Kidney capillary endothelial cell (primary cell): Measurements from ENCODE around the gene LRRIQ4.

ENCODE experiments used
- DNase-seq: peaks from one replicate; pipeline ENCODE4 v3.0.0-alpha.2; 2018; ENCODE audit warnings: low spot score

LRRIQ4 gene

GRCh38 chr3:169857811-169858210, 45.1 kb downstream of the LRRIQ4 start:
- no peak for DNase-seq

GRCh38 chr3:169861871-169862270, 49.2 kb downstream of the LRRIQ4 start:
- no peak for DNase-seq

DNA sequence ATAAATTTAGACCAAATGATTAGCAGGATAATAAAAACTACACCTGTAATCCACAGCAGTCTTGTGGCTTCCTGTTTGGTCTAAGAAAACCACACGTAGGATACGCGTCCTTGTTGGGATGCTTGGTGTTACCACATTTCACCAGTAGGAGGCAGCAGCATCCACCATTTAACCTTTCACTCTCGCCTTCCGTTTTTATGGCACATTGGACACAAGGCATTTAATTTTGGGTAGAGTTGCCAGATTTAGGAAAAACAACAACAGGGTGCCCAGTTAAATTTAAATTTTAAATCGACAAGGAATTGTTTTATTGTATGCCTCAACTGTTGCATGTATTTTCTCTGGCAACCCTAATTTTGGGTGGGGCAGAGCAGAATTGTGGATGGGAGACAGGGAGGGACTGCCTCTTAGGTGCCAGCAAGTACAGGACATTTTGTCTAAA, 50.8 kb downstream of the LRRIQ4 start:
- peak; percentile 62 for DNase-seq

DNA sequence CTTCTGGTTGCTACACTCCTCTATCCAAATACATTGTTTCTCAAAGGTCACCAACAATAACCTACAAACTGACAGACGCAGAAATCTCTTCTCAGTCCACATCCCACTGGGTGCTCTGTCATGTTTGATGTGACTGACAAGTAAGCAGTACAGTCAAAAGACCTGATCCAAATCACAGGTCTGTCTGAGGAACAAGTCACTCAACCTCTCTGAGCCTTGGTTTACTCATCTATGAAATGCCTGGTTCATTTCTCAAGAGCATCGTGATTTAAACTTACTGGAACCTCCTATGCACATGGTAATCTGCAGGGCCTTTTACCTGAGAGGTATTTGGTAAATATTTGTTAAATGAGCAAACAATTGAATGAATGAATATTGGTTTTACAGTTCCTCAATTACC, 51.6 kb downstream of the LRRIQ4 start:
- DNase-seq = no peak

GRCh38 chr3:169865176-169865767, 52.6 kb downstream of the LRRIQ4 start:
- DNase-seq = no peak

- DNase-seq = no peak
Measured at GRCh38 chr3:169867584-169868210, 55.0 kb downstream of the LRRIQ4 start.

DNA sequence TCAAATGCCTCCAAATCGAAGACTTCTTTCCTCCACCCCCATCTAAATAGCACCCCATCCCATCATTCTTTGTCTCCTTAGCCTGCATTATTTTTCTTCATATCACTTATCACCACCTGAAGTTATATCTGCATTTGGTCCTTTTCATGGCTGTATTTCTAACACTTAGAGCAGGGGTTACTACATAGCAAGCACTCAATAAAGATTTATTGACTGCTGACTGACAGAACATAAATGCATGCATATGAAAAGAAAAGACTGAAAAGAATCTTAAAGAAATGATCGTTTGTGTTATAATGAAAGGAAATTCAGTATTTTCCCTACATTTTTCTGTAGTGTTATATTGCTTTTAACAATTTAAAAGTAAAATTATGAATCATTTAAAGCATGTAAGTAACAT, 55.7 kb downstream of the LRRIQ4 start:
- DNase-seq = no peak

DNA sequence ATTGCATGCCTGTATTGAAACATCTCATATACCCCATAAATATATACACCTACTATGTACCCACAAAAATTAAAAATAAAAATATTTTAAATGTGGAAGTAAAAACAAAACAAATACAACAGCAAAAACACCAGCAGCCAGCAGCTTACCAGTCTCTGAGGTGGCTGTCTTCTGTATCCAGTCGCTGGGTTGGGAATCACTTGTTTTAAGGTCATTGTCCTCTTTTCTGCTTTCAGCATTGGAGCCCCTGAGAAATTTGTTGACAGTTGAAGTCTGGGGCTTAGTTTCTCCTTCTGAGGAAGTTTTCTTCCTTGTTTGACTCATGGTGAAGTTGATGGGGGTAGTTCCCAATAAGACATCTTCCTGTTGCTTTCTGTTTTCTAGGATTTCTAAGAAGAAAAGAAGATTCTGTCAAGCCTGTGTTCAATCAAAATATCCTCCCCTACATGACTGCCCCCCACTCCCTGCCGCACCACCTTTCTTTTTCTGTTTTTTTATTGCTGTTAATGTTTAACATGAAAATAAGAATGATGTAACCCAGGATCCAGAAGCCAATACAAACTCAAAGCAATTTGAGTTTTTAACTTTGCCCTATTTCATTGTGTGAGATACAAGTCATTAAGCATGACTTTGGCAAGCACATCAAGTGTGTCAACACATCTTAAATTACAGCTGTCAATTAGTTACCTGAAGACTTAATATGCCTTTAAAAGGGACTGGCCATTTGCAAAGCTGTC, 57.0 kb downstream of the LRRIQ4 start, which contains the start of gene LRRC31:
LRRC31 (minus strand) TSS at position 452 of the 737 bp plus-strand sequence; CDS start at position 324, 128 bp downstream.
- no peak for DNase-seq

- DNase-seq = no peak
Measured at GRCh38 chr3:169871129-169871886, 58.6 kb downstream of the LRRIQ4 start.

DNA sequence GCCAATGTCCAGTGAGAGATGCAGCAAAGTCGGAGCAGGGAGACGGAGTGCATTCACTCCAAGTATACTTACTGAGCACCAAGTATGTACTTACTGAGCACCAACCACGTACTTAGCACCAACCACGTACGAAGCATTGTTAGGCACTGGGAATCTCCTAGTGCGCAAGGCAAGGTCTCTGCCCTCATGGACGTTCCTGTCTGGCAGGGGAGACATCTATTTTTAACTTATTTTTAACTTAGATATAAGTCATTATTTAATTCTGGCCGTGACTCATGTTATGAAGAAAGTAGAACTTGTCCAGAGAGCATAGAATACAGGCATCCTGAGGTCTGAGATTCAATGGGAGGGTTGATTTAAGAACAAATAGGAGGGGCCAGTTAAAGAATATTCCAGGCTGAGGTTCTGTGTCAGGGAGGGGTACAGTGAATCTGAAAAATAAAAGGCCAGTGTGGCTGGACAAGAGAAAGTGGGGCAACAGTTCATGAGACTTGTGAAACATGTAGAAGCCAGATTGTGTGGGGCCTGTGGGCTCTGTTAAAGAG, 66.4 kb downstream of the LRRIQ4 start:
- no peak for DNase-seq

DNA sequence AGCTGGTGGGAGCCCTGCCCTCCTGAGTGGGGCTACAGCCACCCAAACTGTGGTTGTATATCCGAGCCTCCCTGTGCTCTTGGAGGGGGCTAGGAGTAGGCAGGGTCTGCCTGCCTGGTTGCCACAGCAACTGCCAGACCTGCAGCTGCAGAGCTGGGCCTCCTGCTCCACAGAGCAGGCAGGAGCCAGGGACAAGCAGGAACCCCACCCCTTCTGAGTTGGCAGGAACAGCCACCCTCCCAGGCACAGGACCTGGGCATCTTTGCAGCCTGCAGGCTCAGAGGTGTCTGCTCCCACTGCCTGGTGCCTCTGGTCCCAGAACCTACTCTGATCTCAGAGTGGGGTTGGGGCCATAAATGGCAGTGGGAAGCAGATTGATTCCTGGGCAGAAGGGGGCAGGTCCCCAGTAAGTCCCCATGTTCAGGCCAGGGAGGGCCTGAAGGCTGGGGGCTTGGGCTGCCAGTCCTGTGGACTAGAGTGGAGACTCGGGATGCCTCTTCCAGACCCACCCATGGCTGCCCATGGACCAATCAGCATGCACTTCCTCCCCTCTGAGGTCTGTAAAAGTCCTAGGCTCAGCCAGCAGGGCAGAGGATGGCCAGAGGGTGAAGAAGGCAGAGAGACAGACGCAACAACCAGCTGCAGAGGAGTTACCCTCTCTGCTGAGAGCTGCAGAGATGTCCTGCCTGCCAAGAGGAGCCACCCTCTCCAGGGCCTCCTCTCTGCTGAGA, 67.3 kb downstream of the LRRIQ4 start:
- DNase-seq = no peak

DNA sequence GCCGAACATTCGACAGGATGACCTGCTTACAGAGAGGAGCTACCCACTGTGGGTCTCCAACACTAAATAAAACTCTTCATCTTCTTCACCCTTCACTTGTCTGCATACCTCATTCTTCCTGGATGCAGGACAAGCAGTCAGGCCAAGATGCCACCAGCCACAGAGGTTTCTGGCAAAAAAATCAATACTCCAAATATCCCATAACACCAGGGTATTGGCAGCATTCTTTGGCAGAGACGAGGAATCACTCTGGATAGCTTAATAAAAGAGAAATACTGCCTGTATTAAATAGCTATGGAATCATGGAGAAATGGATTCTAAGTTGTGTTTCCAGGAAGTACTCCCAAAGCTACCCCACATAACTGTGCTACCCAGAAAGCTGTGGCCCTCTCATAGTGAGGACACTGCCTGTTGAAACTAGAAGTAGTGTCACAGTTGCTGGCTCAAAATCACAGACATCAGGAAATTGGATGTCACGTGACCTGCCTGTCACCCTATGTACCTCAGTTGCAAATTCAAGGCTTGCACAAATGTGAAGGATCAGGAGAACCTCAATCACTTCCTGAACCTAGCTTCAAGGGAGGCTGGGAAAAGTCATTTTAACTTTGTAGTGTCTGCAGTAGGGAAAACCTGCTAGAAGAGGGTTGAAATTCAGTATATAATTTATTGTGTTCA, 68.0 kb downstream of the LRRIQ4 start:
- DNase-seq = no peak

DNA sequence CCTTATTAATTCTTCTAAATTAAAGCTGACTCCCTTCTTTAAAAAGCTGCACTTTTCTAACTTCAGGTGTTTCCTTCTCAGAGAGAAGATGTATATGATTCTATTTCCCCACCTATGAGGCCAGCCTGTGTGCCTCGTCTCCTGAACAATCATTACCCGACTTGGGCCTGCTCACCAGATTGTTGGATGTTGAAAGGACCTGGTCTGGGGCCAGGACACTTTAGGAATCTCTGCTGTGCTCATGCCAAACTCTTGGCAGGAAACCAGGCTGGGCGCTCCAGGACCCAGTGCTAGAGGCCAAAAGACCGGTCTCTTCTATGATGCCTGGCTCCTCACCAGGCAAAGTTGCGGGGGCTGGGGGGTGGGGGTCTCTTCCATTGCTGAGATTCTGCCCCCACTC, 74.0 kb downstream of the LRRIQ4 start:
- DNase-seq = no peak
